GM10248 (cell line): ENCODE results near the gene ARHGAP15.

Experiments
- CTCF ChIA-PET: fragments of 300-600 bp; sonication (Branson Sonifier 250); formaldehyde crosslinking; extraction: SDS; loops from one replicate; lab custom pipeline; 2021; ENCODE audit warnings: antibody characterized with exemption; lab: Yijun Ruan, JAX
- POLR2A ChIA-PET: fragments of 350-650 bp; sonication (Branson Sonifier 250); formaldehyde crosslinking; extraction: SDS; loops from one replicate; lab custom pipeline; 2020; ENCODE audit warnings: antibody characterized with exemption; lab: Yijun Ruan, JAX
- DNase-seq: peaks from one replicate; pipeline ENCODE4 v3.0.0; 2012; ENCODE audit errors: extremely low spot score
- CTCF ChIP-seq: IDR thresholded peaks from 2 replicates; pipeline ENCODE4 v1.5.1; 2012; ENCODE audit warnings: mild to moderate bottlenecking, low read depth; ENCODE audit errors: extremely low read depth, missing control alignments, control extremely low read depth

Gene ARHGAP15

GRCh38 chr2:143698352-143698751, 569.1 kb downstream of the ARHGAP15 start:
- ChIA-PET CTCF (interaction anchor here (1.1 to 2.0 kb wide), 2 partner anchors 9 to 11 kb away, joined by 4 to 10 read pairs; no protein-coding TSS in a partner anchor), POLR2A (no interaction called here)
- no peak for DNase-seq
- TF ChIP-seq CTCF, result no peak

GRCh38 chr2:143698888-143699570, 569.8 kb downstream of the ARHGAP15 start:
- CTCF ChIA-PET, result interaction anchor here (0.8 to 2.0 kb wide), 2 partner anchors 10 to 52 kb away, joined by 3 to 10 read pairs; no protein-coding TSS in a partner anchor
- TF ChIP-seq CTCF, result no peak
- POLR2A ChIA-PET, result no interaction called here
- no peak for DNase-seq

- POLR2A ChIA-PET, result no interaction called here
- CTCF ChIA-PET, result interaction anchor here (1.2 to 1.8 kb wide), 3 partner anchors 8 to 15 kb away, joined by 3 to 6 read pairs (median 4); no protein-coding TSS in a partner anchor
- no peak for TF ChIP-seq CTCF
- no peak for DNase-seq
Measured at GRCh38 chr2:143700865-143701264, 571.6 kb downstream of the ARHGAP15 start.

- no peak for TF ChIP-seq CTCF
- DNase-seq, result no peak
- POLR2A ChIA-PET, result no interaction called here
- CTCF ChIA-PET, result interaction anchor here (1.0 to 1.8 kb wide), 3 partner anchors 10 to 17 kb away, joined by 3 to 6 read pairs (median 3); no protein-coding TSS in a partner anchor
Measured at GRCh38 chr2:143701785-143702184, 572.6 kb downstream of the ARHGAP15 start.

GRCh38 chr2:143702931-143703330, 573.7 kb downstream of the ARHGAP15 start:
- no peak for TF ChIP-seq CTCF
- POLR2A ChIA-PET, result no interaction called here
- DNase-seq, result no peak
- CTCF ChIA-PET, result interaction anchor here (0.7 kb wide), 1 partner anchor 20 kb away, joined by 3 read pairs; no protein-coding TSS in a partner anchor

GRCh38 chr2:143704451-143705106, 575.4 kb downstream of the ARHGAP15 start:
- no peak for DNase-seq
- ChIA-PET CTCF (interaction anchor here (0.8 to 0.9 kb wide), 2 partner anchors 10 to 11 kb away, joined by 3 read pairs; no protein-coding TSS in a partner anchor), POLR2A (no interaction called here)
- TF ChIP-seq CTCF, result no peak
